NCI-H128 (cell line): ENCODE measurements around the gene ATP9A.
"Not testable (repeated sequence)": the region's sequence is repeated elsewhere in the genome, so short reads cannot be mapped to it uniquely, and the experiment has no call there.

Experiments
- DNase-seq: peaks from one replicate; lab custom pipeline; 2025; ENCODE audit not compliant: unreplicated experiment; lab: John Stamatoyannopoulos, UW

The ATP9A gene

DNA sequence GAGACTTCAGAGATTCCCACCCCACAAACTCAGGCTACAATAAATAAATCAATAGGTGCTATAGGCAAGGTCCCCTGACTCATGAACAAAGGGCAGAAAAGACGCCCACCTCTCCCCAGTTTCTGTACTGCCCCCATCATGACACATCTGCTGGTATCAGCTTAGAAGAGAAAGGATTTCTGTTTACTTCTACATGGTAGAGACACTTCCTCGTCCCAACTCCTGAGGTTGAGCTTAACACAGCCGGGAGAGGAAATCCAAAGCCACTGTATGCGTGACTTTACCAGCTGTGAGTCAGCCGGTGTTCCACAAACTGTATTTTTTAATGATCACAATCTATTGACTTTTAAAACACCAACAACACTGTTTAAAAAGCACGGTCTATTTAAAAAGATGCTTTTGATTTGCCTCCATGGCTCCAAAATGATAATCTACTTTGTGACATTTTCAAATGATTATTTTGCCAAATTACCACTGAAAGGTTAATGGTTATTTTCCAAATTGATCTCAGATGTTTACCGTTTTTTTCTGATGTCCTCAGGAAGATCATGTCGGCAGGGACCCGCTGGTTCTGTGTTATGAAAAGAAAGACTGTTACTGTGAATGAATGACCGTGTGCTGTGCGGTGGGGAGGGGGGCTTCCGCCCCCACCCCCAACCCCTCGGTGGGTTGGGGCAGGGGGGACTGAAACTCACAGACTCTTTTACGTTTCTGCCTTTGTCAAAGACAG, 72.5 kb downstream of the ATP9A start:
- no peak for DNase-seq

DNA sequence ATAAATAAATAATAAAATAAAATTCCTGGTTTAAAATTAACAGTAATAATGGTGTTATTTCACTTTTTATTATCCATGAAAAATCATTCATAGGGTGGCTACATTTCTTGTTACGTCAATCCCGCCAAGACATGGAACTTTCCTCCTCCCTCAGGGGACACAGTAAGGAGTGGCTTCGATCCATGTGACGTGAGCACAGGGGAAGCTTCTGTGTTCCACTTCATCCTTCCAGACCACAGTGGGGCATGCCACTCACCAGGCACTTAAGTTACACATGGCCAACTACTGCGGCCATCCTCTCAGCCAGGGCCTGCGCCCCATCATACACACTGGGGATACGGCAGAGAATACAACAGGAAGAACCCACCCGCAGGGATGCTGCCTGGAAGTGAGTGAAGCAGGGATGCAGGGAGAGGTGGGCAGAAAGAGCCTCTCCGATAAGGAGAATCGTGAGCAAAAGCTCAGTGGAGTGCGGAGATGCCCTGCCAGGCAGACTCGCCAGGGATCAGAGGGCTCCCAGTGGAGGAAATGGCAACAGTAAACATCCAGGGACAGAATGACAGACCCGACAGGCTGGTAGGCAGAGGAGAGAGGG, 75.3 kb downstream of the ATP9A start:
- DNase-seq = no peak

DNA sequence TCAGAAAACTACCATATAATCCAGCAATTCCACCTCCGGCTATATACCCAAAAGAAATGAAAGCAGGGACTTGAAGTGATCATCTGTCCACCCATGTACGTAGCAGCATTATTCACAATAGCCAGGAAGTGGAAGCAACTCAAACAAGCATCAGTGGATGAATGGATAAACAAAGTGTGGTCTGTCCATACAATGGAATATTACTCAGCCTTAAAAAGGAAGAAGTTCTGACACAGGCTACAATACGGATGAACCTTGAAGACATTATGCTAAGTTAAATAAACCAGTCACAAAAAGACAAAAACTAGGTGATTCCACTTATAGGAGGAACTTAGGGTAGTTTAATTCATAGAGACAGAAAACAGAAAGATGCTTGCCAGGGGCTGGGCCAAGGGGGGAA, 76.5 kb downstream of the ATP9A start:
- no peak for DNase-seq

DNA sequence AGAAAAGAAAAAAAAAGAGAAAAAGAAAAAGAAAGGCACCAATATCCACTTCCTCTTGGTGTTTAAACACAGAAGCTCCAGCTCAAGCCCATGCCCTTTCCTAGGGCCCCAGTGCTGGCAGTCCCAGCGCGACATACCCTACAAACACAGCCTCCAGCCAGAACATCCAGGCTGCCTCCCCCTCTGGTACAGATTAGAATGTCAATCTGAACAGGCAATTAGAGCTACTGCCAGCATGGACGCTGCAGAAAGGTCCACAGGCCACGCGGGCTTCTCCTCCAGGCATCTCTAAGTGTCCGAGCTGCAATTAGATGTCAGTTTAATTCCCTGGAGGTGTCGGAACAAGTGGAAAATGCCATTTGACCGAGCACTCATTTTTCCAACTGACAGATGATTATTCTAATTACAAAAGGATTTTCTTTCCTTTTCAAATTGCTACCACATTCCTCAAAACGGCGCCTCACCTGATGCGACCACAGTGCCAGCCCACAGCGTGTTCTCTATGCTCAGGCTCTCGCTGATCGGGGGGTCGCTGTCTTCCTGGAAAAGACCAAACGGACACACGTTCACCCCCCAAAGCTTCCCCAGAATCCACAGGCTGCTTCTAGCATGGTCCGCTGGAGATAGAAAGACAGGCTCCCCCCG, 79.5 kb downstream of the ATP9A start:
- no peak for DNase-seq

DNA sequence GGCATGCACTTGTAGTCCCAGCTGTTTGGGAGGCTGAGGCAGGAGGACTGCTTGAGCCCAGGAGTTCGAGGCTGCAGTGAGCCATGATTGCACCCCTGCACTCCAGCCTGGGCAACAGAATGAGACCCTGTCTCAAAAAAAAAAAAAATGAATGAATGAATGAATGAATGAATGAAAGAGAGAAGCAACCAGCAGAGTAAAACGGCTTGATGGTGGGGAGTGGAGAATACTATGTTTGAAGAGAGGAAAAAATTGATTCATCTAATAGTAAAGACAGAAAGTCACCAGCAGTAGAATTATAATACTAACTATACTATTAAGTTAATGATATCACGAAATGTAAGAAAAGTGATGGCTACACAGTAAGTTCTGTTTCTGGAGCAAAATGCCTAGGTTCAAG, 80.6 kb downstream of the ATP9A start:
- no peak for DNase-seq

DNA sequence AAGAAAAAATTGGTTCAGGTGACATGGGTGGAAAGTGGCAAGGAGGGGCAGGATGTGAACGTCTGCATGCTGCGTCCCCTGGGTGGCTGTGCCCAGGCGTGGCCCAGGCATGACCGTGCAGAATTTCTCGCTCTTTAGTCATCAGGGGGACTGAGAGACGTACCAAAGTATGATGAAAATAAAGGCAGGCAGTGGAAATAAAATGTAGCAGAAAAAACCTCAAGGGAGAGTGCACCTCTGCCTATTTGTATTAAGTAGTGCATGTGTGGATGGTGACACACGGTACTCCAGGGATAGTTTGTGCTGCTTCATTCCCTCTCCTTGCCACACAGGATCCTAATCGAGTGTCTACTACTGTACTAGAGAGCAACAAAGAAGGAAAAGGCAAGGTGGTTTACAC, 81.1 kb downstream of the ATP9A start:
- no peak for DNase-seq

DNA sequence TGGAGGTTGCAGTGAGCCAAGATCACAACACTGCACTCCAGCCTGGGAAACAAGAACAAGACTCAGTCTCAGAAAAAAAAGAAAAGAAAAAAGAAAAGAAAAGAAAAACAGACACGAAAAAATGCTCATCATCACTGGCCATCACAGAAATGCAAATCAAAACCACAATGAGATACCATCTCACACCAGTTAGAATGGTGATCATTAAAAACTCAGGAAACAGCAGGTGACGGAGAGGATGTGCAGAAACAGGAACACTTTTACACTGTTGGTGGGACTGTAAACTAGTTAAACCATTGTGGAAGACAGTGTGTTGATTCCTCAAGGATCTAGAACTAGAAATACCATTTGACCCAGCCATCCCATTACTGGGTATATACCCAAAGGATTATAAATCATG, 82.7 kb downstream of the ATP9A start:
- DNase-seq = not testable (repeated sequence)

DNA sequence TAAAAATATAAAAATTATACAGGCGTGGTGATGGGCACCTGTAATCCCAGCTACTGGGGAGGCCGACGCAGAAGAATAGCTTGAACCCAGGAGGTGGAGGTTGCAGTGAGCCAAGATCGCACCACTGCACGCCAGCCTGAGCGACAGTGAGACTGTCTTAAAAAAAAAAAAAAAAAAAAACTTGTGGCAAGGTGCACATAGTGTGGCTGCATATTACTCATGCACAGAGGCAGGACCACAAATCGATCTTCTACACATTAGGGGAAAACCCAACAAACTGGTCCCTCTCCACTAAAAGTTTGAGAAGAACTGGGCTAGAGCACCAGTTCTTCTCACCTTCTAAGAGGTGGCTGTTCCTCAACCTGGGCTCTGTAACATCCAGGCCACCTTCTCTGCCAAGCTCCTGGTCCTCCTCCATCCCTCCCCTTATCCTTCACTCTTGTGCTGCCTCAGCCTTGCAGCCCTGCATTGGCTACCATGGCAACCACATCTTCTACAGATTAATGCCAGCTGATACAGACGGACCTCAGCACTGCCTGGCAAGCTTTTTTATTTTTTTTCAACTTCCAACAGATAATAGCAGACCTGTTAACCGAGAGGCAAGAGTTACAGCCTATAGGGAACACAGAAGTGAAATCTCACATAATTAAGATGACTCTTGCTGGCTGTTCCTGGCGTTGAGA, 88.0 kb downstream of the ATP9A start:
- no peak for DNase-seq

DNA sequence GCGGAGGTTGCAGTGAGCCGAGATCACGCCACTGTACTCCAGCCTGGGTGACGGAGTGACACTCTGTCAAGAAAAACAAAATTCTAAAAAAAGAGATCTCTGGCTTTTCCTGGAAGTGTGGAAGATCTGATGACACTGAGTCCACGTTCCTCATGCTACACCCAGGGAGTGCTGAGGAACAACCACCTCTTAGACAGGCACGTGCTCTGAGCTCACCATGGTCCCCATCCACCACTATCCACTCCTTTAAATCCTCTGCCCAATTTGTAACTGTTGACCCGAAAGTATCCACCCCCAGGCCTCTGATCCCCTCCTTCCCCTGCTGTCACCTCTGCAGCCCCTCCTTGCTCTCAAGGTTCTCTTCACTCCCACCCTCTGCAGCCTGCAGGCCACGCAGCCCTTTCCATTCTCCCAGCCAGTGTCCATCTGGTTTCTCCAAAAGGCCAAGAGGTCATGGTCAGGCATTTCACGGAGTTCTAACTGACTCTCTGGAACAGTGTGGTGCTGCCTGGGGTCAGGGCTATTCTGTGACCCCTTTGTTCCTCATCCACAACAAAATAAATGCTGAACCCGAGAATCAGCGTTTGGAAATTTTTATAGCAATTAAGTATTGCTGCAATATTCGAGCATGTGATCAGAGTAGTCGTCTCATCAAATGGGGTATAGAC, 88.8 kb downstream of the ATP9A start:
- DNase-seq = no peak

DNA sequence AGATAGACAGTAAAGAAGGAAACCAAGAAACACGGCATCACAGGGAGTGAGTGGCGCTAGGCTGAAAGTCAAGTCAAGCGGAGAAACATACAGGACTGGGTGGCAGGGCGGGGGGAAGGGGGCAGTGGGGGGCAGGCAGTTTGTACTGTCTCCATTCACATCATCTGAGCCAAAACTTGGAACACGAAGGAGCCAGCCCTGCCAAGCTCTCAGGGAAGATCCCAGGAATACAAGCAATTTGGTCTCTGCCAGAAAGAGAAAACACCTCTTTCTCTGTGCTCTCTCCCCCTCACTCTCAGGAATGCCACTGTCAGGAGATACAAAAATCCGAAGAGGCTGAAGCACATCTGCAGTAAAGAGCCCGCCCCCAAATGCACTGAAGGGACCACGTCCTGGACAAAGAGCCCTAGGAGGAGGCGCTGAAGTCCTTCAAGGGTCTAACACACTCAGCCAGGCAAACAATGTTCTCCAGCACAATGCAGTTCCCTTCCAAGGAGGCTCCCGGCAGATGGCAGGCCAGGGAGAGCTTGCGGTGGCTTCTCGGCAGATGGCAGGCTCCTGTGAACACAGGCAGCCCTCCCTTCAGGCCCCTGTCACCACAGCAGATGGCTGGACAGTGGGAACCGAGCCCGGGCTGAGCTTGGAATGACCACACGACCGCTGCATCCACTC, 90.0 kb downstream of the ATP9A start:
- no peak for DNase-seq

DNA sequence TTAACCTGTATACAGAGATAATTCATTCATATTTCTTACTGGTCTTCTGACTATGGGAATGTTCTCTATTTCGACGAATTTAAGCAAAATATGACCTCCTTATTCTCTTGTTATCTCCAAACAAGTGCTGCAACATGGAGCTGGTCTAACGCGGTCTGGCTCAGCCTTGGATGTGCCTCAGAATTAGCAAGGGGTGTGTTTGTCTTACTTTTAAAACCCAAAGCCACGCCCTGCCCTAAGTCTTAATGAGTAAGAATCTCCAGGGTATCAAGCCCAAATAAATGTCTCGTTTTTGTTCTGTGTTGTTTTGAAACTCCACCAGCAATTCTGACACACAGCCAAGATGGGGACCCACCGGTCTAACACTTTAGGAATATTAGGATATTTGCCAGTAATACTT, 99.2 kb downstream of the ATP9A start:
- no peak for DNase-seq

DNA sequence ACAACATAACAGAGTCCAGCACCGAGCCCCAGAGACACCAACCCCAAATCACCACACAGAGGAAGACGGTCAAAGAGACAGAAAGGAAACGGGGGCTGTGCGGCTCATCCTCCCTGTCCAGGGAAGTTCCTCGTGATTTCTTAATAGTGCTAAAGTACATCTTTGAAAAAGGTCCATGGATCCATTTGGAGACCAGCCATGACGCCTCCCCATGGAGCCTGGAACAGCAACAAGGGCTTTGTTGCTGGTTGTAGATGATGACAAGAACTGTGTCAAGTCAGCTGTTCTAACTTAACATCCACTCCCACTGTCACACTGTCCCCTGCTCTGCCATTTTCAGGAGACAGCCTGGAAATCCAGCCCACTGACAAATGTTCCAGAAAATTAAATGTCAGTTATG, 99.7 kb downstream of the ATP9A start:
- no peak for DNase-seq

DNA sequence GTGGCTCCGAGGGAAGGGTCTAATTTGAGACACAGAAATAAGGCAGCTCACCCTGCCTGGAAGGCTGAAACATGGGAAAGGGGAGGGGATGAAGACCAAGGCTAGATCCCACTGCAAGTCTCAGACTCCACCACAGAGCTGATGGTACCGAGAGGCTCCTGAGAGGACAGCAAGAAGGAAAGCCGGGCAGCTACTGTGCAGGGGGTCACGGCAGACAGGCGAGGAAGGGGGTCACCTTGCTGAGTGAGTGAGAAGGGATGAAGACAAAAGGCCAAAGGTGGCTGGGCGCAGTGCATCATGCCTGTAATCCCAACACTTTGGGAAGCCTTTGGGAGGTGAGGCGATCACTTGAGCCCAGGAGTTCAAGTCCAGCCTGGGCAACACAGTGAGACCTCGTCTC, 100.7 kb downstream of the ATP9A start:
- no peak for DNase-seq

DNA sequence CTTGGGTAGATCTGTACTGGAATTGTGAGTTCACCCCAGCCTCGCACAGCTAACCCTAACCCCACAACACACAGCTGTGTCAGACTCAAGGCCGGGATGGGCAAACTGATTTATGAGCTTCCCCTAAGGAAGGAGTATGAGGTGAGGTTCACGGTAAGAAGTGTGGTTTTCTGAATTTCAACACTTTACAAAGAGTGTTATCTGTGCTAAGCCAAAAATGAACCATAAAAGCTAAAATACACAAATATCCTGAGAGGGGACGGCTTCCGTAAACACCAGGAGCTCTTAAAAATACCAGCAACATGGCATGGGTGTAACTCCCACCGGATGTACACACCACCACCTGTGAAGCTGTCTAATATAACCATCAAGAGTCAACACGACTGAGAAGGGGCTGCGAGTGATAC, 101.2 kb downstream of the ATP9A start:
- no peak for DNase-seq

DNA sequence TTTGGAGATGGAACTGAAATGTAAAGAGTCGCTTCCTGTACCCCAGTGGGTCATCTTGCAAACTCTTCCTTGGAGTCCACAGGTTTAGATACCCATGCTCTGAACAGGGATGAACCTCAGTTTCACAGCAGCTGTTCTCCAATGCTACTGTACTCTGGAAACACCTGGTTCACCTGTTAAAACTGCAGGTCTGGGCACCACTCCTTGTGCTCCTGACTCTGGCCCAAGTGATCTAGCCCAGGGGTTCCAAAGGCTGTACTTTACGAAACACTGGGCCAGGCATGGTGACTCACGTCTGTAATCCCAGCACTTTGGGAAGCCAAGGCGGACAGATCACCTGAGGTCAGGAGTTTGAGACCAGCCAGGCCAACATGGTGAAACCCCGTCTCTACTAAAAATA, 102.1 kb downstream of the ATP9A start:
- DNase-seq = no peak

DNA sequence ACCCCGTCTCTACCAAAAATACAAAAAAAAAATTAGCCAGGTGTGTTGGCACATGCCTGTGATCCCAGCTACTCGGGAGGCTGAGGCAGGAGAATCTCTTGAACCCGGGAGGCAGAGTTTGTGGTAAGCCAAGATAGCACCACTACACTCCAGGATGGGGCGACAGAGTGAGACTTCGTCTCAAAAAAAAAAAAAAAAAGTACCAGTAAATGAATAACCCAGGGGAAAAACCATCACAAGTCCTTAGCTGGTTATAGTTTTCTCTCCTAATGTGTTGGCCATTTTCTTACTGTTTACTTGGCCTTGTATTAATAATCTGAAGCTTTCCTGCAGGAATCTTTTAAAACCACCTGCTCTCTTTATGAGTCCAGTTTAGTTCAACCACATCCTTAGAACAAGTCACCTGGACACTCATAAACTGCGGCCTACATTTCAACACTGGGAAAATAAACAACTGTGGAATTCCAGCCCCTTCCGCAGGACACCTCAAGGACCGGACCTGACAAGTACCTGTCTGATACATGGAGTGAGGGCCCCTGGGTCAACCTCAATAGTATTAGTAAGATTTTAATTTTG, 102.6 kb downstream of the ATP9A start:
- no peak for DNase-seq

DNA sequence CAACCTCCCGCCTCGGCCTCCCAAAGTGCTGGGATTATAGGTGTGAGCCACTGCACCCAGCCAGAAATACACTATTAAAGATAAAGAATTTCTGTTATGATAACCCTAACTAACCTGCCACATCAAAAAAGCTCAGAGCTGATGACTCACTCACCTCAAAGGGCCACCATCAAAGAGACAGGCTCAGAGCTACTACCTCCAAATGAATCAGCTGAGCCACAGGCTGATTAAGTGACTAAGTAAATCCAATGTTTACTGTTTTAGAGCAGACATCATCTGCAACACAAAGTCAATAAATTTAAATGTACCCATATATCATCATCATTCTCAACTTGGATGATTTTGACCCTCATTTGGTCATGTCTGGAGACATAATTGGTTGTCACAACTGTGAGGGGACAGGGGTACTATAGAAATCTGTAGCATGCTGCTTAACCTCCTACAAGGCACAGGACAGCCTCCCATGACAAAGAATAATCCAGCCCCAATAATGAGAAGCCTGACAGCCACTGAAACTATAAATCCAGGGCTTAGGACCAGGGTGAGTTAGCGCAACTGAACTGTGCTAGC, 106.5 kb downstream of the ATP9A start:
- no peak for DNase-seq

DNA sequence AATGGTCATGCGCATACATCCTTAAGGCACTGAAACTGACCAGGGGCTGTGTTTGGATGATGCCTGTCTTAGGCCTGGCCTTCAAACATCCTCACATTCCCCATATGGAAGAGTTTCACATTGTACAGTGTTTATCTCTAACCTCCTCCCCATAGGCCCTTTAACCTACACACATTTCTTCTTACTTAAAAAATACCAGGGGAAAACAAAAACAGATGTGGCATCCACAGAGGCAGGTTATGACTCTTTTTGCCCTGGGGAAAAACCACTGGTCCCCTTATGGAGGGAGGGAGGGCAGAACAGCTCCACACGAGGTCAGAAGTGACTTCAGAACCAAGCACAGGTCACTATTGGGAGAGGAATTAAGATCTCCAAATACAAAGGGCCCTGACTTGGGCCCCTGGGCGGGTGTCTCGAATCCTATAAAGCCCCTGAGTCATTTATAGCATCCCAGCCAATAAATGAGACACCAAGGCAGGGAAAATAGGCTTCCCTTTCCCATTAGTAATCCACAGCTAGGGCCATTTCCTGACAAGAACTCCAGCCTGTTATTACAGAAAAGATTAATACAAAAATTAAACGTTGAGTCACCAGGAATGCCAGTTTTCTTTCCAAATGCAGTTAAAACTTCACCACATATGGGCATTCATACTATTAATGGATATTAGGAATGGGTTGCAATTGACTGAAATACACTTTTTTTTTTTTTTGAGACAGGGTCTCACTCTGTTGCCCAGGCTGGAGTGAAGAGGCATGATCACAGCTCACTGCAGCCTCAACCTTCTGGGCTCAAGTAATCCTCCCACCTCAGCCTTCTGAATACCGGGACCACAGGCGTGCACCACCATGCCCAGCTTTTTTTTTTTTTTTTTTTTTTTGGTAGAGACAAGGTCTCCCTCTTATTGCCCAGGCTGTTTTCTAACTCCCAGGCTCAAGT, 107.2 kb downstream of the ATP9A start:
- DNase-seq = no peak

DNA sequence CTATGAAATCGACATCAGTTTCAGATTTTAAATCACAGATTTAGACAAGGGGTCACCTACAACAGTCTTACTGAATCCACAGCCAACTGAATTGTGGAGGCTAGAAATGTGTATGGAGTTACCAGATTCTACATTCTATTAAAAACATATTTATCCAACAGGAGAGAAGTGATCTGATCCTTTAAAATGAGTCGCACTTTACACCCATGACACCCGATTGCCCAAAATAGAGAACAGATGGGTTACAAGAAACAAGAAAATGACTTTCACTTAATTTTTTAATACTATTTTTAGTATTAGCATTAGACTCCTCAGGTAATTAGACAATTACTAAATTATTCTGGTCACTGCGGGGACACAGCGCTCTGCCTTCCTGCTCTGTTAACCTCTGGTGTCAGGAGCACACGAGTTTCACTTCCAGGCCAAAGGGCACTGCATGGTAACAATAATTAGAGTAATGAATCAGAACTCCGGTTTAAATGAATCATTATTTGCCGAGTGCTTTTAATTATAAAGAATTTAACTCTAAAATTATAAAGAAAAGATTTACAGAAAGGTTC, 108.6 kb downstream of the ATP9A start:
- DNase-seq = no peak
